Keratinocyte (primary cell): Measurements from ENCODE around the gene TREH. TPM values are rescaled to one million over a fixed set of nuclear protein-coding genes. Genes with fewer than 3 reads are reported as not detected.

Experiments used
- DNase-seq: peaks from one replicate; pipeline ENCODE4 v3.0.0-alpha.2; 2011; ENCODE audit warnings: low read depth, missing footprints, low spot score
- FAIRE-seq: peaks from 2 replicates; lab custom pipeline; 2011; peaks lifted over from hg19 to GRCh38; lab: Jason Lieb, UNC
- H2AFZ ChIP-seq: 2 replicates; pipeline ENCODE4 v1.6.0; 2012; ENCODE audit warnings: low read length, control low read depth, inconsistent platforms; ENCODE audit not compliant: control insufficient read depth
- H3K27ac ChIP-seq: 2 replicates; pipeline ENCODE4 v1.5.1; 2011; ENCODE audit warnings: low read length; ENCODE audit not compliant: control insufficient read depth, insufficient read depth
- H3K27me3 ChIP-seq: 3 replicates; pipeline ENCODE4 v1.6.0; 2011; ENCODE audit warnings: low read length; ENCODE audit not compliant: control insufficient read depth, insufficient read depth; ENCODE audit errors: extremely low read depth
- H3K36me3 ChIP-seq, 2 experiments: 2 replicates in 1 of 2; 3 replicates in 1 of 2; pipeline ENCODE4 v1.5.1; 2011; ENCODE audit warnings: low read length in 2 of 2, mild to moderate bottlenecking in 1 of 2; ENCODE audit not compliant: control insufficient read depth in 2 of 2, insufficient read depth in 2 of 2; ENCODE audit errors: extremely low read depth in 1 of 2
- H3K4me1 ChIP-seq: 3 replicates; pipeline ENCODE4 v1.5.1; 2011; ENCODE audit warnings: low read length; ENCODE audit not compliant: control insufficient read depth, insufficient read depth; ENCODE audit errors: extremely low read depth
- H3K4me2 ChIP-seq: 3 replicates; pipeline ENCODE4 v1.6.0; 2011; ENCODE audit warnings: low read depth, low read length; ENCODE audit not compliant: control insufficient read depth, insufficient read depth; ENCODE audit errors: extremely low read depth
- H3K4me3 ChIP-seq, 3 experiments: fragments of 200-600 bp in 1 of 3; sonication (generic) in 1 of 3; 2 replicates in 2 of 3; 3 replicates in 1 of 3; pipeline ENCODE4 v1.5.1; 2011 to 2016; ENCODE audit warnings: low read length in 3 of 3, mild to moderate bottlenecking in 3 of 3, control low read depth in 2 of 3, inconsistent platforms in 1 of 3, low read depth in 1 of 3, mixed read lengths in 1 of 3, mixed run types in 1 of 3, moderate library complexity in 1 of 3; ENCODE audit not compliant: control insufficient read depth in 2 of 3, insufficient read depth in 2 of 3; ENCODE audit errors: extremely low read depth in 1 of 3
- H3K79me2 ChIP-seq: 2 replicates; pipeline ENCODE4 v1.6.0; 2012; ENCODE audit warnings: low read length; ENCODE audit not compliant: control insufficient read depth, insufficient read depth
- H3K9ac ChIP-seq: 3 replicates; pipeline ENCODE4 v1.6.0; 2011; ENCODE audit warnings: low read length; ENCODE audit not compliant: control insufficient read depth, insufficient read depth; ENCODE audit errors: extremely low read depth
- H3K9me1 ChIP-seq: 3 replicates; pipeline ENCODE4 v1.6.0; 2011; ENCODE audit warnings: low read length; ENCODE audit not compliant: control insufficient read depth, insufficient read depth; ENCODE audit errors: extremely low read depth
- H3K9me3 ChIP-seq: 2 replicates; pipeline ENCODE4 v1.5.1; 2012; ENCODE audit warnings: low read depth, low read length; ENCODE audit not compliant: control insufficient read depth
- H4K20me1 ChIP-seq: 3 replicates; pipeline ENCODE4 v1.6.0; 2011; ENCODE audit warnings: low read length; ENCODE audit not compliant: control insufficient read depth, insufficient read depth; ENCODE audit errors: extremely low read depth
- EZH2 ChIP-seq: IDR thresholded peaks from one replicate; pipeline ENCODE4 v1.6.1; 2012; ENCODE audit warnings: inconsistent platforms, mild to moderate bottlenecking, low read length, moderate library complexity
- dilution Hi-C: fragments of 300-500 bp; cut with MboI; formaldehyde crosslinking; loops from one replicate; pipeline ENCODE4 v1.7.0; 2020; ENCODE audit warnings: low sequenced_read_pairs; ENCODE audit not compliant: extremely low pct_ligation_motif_present
- polyA plus RNA-seq, 5 experiments: library from polyadenylated mRNA; depleted of rRNA in 3 of 5; stranded (reverse) in 3 of 5; stranded (forward) in 1 of 5; unstranded in 1 of 5; fragments of >200 nt; gene quantifications; 1 replicate in 1 of 5; 2 replicates in 3 of 5; 3 replicates in 1 of 5; pipeline versions ENCODE4 v1.2.1 to v1.2.3, GENCODE V29; 2011 to 2012; ENCODE audit warnings: missing spikeins in 2 of 5, low read depth in 1 of 5, low replicate concordance in 1 of 5
- TF ChIP-seq, protein P1 (sequence below), 3 experiments: IDR thresholded peaks in 1 of 3; conservative IDR thresholded peaks in 1 of 3; optimal IDR thresholded peaks in 1 of 3; 2 replicates in 2 of 3; 3 replicates in 1 of 3; pipeline versions ENCODE3 to v1.5.1; 2011; ENCODE audit warnings: low read length in 3 of 3, mild to moderate bottlenecking in 3 of 3, moderate library complexity in 2 of 3, control low read depth in 1 of 3, inconsistent platforms in 1 of 3; ENCODE audit not compliant: insufficient read depth in 2 of 3; ENCODE audit errors: extremely low read depth in 1 of 3

The TREH gene
- polyA plus RNA-seq, 1 donor (not counting 4 experiments of a cell fraction or from before 2014, with no cell fraction given), result not detected

- Histone ChIP-seq H3K9me1 (no peaks in the 10 kb centered on the region), H3K9me3 (no peaks in the 10 kb centered on the region), H3K4me3 (no peak overlapping the region), H3K27me3 (no peaks in the 10 kb centered on the region), H3K36me3 (peaks cover 21 to 45% of the 10 kb centered on the region in 2 experiments), H3K79me2 (peaks cover 2% of the 10 kb centered on the region), H2AFZ (no peak overlapping the region), H4K20me1 (no peaks in the 10 kb centered on the region), H3K4me1 (peaks cover 48% of the 10 kb centered on the region), H3K27ac (no peak overlapping the region), H3K9ac (no peak overlapping the region), H3K4me2 (no peak overlapping the region)
- FAIRE-seq (no peak), DNase-seq (no peak)
- dilution Hi-C loops, result no loop called here
- TF ChIP-seq, protein P1, sequence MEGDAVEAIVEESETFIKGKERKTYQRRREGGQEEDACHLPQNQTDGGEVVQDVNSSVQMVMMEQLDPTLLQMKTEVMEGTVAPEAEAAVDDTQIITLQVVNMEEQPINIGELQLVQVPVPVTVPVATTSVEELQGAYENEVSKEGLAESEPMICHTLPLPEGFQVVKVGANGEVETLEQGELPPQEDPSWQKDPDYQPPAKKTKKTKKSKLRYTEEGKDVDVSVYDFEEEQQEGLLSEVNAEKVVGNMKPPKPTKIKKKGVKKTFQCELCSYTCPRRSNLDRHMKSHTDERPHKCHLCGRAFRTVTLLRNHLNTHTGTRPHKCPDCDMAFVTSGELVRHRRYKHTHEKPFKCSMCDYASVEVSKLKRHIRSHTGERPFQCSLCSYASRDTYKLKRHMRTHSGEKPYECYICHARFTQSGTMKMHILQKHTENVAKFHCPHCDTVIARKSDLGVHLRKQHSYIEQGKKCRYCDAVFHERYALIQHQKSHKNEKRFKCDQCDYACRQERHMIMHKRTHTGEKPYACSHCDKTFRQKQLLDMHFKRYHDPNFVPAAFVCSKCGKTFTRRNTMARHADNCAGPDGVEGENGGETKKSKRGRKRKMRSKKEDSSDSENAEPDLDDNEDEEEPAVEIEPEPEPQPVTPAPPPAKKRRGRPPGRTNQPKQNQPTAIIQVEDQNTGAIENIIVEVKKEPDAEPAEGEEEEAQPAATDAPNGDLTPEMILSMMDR (optimal IDR thresholded peaks at IDR 0.05 in 1 of 3, IDR thresholded peaks at IDR 0.05 in 1 of 3, conservative IDR thresholded peaks at IDR 0.05 in 1 of 3; ENCODE audit: extremely low read depth in 1 of 3, insufficient read depth in 2 of 3, low read length in 3 of 3), result no peak
- no peak for TF ChIP-seq EZH2
These were observed 51.0 kb downstream of the TREH start for GRCh38 chr11:118628432-118628831.

DNA sequence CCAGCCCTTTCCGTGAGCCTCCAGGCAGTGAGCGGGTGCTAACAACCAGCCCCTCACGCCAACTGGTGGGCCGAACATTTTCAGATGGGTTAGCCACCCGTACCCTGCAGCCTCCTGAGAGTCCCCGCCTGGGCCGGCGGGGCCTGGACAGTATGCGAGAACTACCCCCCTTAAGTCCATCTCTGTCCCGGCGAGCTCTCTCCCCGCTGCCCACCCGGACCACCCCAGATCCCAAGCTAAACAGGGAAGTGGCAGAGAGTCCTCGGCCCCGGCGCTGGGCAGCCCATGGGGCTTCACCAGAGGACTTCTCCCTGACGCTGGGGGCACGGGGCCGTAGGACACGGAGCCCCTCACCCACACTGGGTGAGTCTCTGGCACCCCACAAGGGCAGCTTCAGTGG is 51.4 kb downstream of the TREH start:
- peaks cover 21 to 44% of the 10 kb centered on the region in 2 experiments for H3K36me3 ChIP-seq
- H3K4me2 ChIP-seq, result no peak overlapping the region
- H3K4me3 ChIP-seq, result no peak overlapping the region
- no peaks in the 10 kb centered on the region for H3K9me1 ChIP-seq
- H2AFZ ChIP-seq, result no peak overlapping the region
- no peak overlapping the region for H3K27ac ChIP-seq
- peaks cover 2% of the 10 kb centered on the region for H3K79me2 ChIP-seq
- no peaks in the 10 kb centered on the region for H4K20me1 ChIP-seq
- no peak for TF ChIP-seq EZH2
- no peaks in the 10 kb centered on the region for H3K27me3 ChIP-seq
- dilution Hi-C loops, result no loop called here
- peaks cover 52% of the 10 kb centered on the region for H3K4me1 ChIP-seq
- H3K9me3 ChIP-seq, result no peaks in the 10 kb centered on the region
- no peak overlapping the region for H3K9ac ChIP-seq
- no peak for FAIRE-seq
- no peak for DNase-seq

- H3K9me1 ChIP-seq, result no peaks in the 10 kb centered on the region
- dilution Hi-C loops, result no loop called here
- FAIRE-seq, result no peak
- no peaks in the 10 kb centered on the region for H3K27me3 ChIP-seq
- no peak overlapping the region for H2AFZ ChIP-seq
- peaks cover 56% of the 10 kb centered on the region for H3K4me1 ChIP-seq
- H4K20me1 ChIP-seq, result no peaks in the 10 kb centered on the region
- H3K4me3 ChIP-seq, result no peak overlapping the region
- peaks cover 2% of the 10 kb centered on the region for H3K79me2 ChIP-seq
- no peak overlapping the region for H3K9ac ChIP-seq
- peaks cover 21 to 40% of the 10 kb centered on the region in 2 experiments for H3K36me3 ChIP-seq
- TF ChIP-seq EZH2, result no peak
- TF ChIP-seq, protein P1 (optimal IDR thresholded peaks at IDR 0.05 in 1 of 3, IDR thresholded peaks at IDR 0.05 in 1 of 3, conservative IDR thresholded peaks at IDR 0.05 in 1 of 3; ENCODE audit: extremely low read depth in 1 of 3, insufficient read depth in 2 of 3, low read length in 3 of 3), result no peak
- H3K27ac ChIP-seq, result no peak overlapping the region
- H3K9me3 ChIP-seq, result no peaks in the 10 kb centered on the region
- no peak overlapping the region for H3K4me2 ChIP-seq
- no peak for DNase-seq
These were observed 51.9 kb downstream of the TREH start for GRCh38 chr11:118627566-118627965.
